HG03066 (cell line): Measurements from ENCODE around the gene CMSS1.
"Not testable (repeated sequence)": the region's sequence is repeated elsewhere in the genome, so short reads cannot be mapped to it uniquely, and the experiment has no call there.

Source experiments
- ATAC-seq: cut with Tn5 transposase; IDR thresholded peaks from one replicate; pipeline ENCODE4 v1.9.1; 2021; ENCODE audit warnings: low read depth; ENCODE audit not compliant: unreplicated experiment

Gene CMSS1

GRCh38 chr3:99810403-99810802 is 7.3 kb upstream of the CMSS1 start:
- no peak for ATAC-seq

GRCh38 chr3:99817047-99817436 is 620 bp upstream of the CMSS1 start:
- no peak for ATAC-seq

- no peak for ATAC-seq
Measured at GRCh38 chr3:99818818-99819217, 1.2 kb downstream of the CMSS1 start.

GRCh38 chr3:99823723-99824711 is 6.4 kb downstream of the CMSS1 start:
- ATAC-seq, result no peak

GRCh38 chr3:99825004-99825640 is 7.5 kb downstream of the CMSS1 start:
- ATAC-seq, result no peak

- no peak for ATAC-seq
Measured at GRCh38 chr3:99829844-99830243, 12.2 kb downstream of the CMSS1 start.

GRCh38 chr3:99833617-99834205 is 16.0 kb downstream of the CMSS1 start:
- no peak for ATAC-seq

- ATAC-seq, result no peak
Measured at GRCh38 chr3:99834211-99834957, 16.7 kb downstream of the CMSS1 start.

- no peak for ATAC-seq
Measured at GRCh38 chr3:99836681-99837080, 19.0 kb downstream of the CMSS1 start.

- no peak for ATAC-seq
Measured at GRCh38 chr3:99837715-99838114, 20.1 kb downstream of the CMSS1 start.

GRCh38 chr3:99838755-99839154 is 21.1 kb downstream of the CMSS1 start:
- ATAC-seq, result no peak

GRCh38 chr3:99839613-99840012 is 22.0 kb downstream of the CMSS1 start:
- no peak for ATAC-seq

GRCh38 chr3:99841949-99842348 is 24.3 kb downstream of the CMSS1 start:
- ATAC-seq, result not testable (repeated sequence)

- no peak for ATAC-seq
Measured at GRCh38 chr3:99842826-99843589, 25.3 kb downstream of the CMSS1 start.

GRCh38 chr3:99843590-99844258 is 26.1 kb downstream of the CMSS1 start:
- no peak for ATAC-seq

- ATAC-seq, result no peak
Measured at GRCh38 chr3:99845331-99845730, 27.7 kb downstream of the CMSS1 start.

- no peak for ATAC-seq
Measured at GRCh38 chr3:99845999-99846398, 28.3 kb downstream of the CMSS1 start.

GRCh38 chr3:99846477-99847160 is 29.0 kb downstream of the CMSS1 start:
- ATAC-seq, result no peak

GRCh38 chr3:99848433-99848832 is 30.8 kb downstream of the CMSS1 start:
- no peak for ATAC-seq
